Mucosa of rectum (tissue), 2 donors: Measurements from ENCODE around the gene CNTFR.
A peak's percentile ranks its signal among the peaks of the same experiment; 100 is the strongest.

ENCODE experiments used
- H3K27ac ChIP-seq, 2 donors: one replicate each; pipeline ENCODE4 v1.7.0; 2013; ENCODE audit warnings: inconsistent platforms in 2 of 2, low read depth in 2 of 2, low read length in 2 of 2
- H3K27me3 ChIP-seq, 2 donors: one replicate each; pipeline ENCODE4 v1.7.0; 2013; ENCODE audit warnings: low read length in 2 of 2; ENCODE audit not compliant: control insufficient read depth in 2 of 2, insufficient read depth in 2 of 2
- H3K36me3 ChIP-seq, 2 donors: one replicate each; pipeline ENCODE4 v1.7.0; 2013; ENCODE audit warnings: low read length in 2 of 2; ENCODE audit not compliant: control insufficient read depth in 2 of 2, insufficient read depth in 2 of 2
- H3K4me1 ChIP-seq, 2 donors: one replicate each; pipeline ENCODE4 v1.7.0; 2013; ENCODE audit warnings: low read length in 2 of 2, mild to moderate bottlenecking in 1 of 2; ENCODE audit not compliant: control insufficient read depth in 2 of 2, insufficient read depth in 2 of 2
- H3K4me3 ChIP-seq, 2 donors: one replicate each; pipeline ENCODE4 v1.7.0; 2013; ENCODE audit warnings: low read length in 2 of 2
- H3K9ac ChIP-seq, 2 donors: one replicate each; pipeline ENCODE4 v1.7.0; 2013; ENCODE audit warnings: low read length in 2 of 2, low read depth in 1 of 2, mild to moderate bottlenecking in 1 of 2
- H3K9me3 ChIP-seq, 2 donors: one replicate each; pipeline ENCODE4 v1.7.0; 2013; ENCODE audit warnings: low read length in 2 of 2; ENCODE audit not compliant: control insufficient read depth in 2 of 2
- donor health status: healthy.
- donor health status: Normal muscosa, but diverticular disease.

Gene CNTFR

DNA sequence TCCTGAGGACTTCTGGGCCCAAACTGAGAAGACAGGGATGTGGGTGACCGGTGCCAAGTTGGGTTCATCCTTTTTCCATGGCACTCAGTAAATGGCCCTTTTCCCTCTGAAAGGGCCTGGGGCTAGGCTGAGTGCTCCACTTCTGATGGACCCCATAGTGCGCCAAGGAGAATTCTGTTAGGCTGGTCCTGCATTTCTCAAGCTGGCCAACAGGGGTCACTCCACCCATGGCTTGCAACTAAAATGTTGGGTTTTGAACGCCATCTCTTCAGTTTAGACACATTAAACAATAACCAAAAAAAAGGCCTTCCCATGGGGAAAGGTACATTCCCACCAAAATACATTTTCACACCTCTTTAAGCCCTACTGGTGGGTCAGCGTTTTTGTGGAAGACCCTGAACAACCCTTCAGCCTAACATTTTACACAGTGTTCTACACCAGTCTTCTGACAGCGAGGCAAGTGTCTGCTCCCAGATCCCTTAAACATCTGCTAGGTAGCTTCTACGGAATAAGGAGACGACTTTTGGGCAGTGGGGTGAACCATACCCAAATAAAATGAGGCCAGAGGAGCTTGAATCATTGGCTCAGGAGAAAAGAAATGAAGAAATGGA, 27.3 kb downstream of the CNTFR start:
- H3K9me3 ChIP-seq = no peaks in the 10 kb centered on the region
- H3K4me1 ChIP-seq = peaks cover 6 to 11% of the 10 kb centered on the region in 2 donors
- H3K36me3 ChIP-seq = no peaks in the 10 kb centered on the region
- H3K27me3 ChIP-seq = peaks cover 7 to 9% of the 10 kb centered on the region in 2 donors
- no peak overlapping the region for H3K9ac ChIP-seq
- no peak overlapping the region for H3K4me3 ChIP-seq
- H3K27ac ChIP-seq = no peak overlapping the region

DNA sequence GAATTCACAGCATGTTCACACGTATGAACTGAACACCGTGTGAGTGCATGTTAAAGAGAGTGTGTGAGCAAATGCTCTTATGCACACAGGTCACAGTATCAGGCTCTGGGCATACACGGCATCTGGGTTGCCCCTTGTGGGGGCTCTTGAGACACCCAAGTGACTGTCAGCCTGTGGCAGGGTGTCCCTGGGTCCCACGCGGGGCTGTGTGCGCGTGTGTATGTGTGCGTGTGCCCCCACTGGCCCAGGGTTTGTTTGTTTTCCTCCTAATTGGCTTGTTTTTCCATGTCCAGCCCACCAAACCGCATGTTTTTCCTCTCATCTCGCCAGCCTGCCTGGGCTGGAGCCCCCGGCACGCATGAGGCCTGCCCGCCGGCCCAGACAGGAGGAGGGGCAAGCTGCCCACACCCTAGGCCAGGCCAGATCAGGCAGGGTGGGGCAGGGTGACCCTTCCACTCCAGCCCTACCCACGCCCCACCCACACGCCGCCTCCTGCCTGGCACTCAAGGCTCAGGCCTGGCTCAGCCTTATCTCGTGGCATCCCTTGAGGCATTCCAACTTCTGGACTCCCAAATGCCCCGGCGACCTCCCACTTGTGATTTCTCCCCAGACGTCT, 28.8 kb downstream of the CNTFR start:
- no peak overlapping the region for H3K4me3 ChIP-seq
- no peak overlapping the region for H3K9ac ChIP-seq
- peaks cover 7 to 9% of the 10 kb centered on the region in 2 donors for H3K27me3 ChIP-seq

DNA sequence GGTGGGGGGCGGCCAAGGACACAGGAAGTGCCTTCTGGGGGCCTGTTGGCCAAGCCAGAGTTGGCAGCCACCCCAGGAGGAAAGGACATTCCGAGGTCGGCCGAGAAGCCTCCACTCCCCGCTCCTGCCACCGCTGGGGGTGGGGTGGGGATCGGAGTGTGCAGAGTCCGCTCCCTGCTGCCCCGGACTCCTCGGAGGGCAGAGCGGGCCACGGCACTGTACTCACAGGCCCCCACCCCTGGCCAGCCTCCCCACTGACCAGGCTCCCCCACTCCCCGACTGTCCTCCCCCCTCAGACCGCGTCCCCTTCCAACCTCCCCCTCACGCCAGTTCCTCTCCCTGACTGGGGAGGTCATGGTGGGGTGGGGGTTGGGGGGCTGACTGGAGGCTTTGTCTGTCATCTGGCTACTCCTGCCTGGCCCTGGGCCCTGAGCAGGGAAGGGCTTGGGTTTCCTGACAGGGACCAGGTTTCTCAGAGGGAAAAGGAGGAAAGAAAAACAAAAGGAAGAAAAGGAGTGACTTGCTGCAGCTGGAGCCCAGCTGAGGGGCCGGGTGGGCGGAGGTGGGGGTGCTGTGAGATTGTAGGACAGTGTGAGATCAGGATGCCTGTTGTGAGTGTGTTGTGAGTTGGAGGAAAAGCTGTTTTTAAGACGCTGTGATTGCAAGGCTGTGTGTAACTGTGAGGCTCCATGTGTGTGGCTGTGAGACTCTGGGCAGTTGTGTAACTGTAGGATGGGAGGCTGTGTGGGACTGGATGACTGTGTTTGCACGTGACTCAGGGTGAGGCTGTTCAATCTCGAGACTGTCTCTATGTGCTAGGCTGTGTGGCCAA, 29.7 kb downstream of the CNTFR start:
- no peaks in the 10 kb centered on the region for H3K9me3 ChIP-seq
- H3K27me3 ChIP-seq = peaks cover 9% of the 10 kb centered on the region in 2 donors
- H3K9ac ChIP-seq = no peak overlapping the region
- peaks cover 6 to 11% of the 10 kb centered on the region in 2 donors for H3K4me1 ChIP-seq
- peak overlapping the region; percentile 15 to 78 for H3K27ac ChIP-seq
- H3K36me3 ChIP-seq = no peaks in the 10 kb centered on the region
- no peak overlapping the region for H3K4me3 ChIP-seq

More for the DNA sequence above, 28.8 kb downstream of the CNTFR start:
- peaks cover 6 to 11% of the 10 kb centered on the region in 2 donors for H3K4me1 ChIP-seq
- no peaks in the 10 kb centered on the region for H3K36me3 ChIP-seq
- H3K9me3 ChIP-seq = no peaks in the 10 kb centered on the region
- H3K27ac ChIP-seq = peak overlapping the region; percentile 63 to 78

- no peak overlapping the region for H3K4me3 ChIP-seq
- H3K4me1 ChIP-seq = peaks cover 6 to 11% of the 10 kb centered on the region in 2 donors
- H3K27ac ChIP-seq = no peak overlapping the region
- H3K27me3 ChIP-seq = peaks cover 9% of the 10 kb centered on the region in 2 donors
- no peaks in the 10 kb centered on the region for H3K36me3 ChIP-seq
- no peak overlapping the region for H3K9ac ChIP-seq
- no peaks in the 10 kb centered on the region for H3K9me3 ChIP-seq
These were observed 30.5 kb downstream of the CNTFR start for GRCh38 chr9:34558919-34559623.

- Histone ChIP-seq H3K27me3 (peaks cover 9% of the 10 kb centered on the region in 2 donors), H3K9me3 (no peaks in the 10 kb centered on the region), H3K27ac (no peak overlapping the region), H3K9ac (no peak overlapping the region), H3K4me3 (no peak overlapping the region), H3K36me3 (no peaks in the 10 kb centered on the region), H3K4me1 (peaks cover 6 to 11% of the 10 kb centered on the region in 2 donors)
These were observed 31.2 kb downstream of the CNTFR start for GRCh38 chr9:34558364-34558763.

- H3K9me3 ChIP-seq = no peaks in the 10 kb centered on the region
- peaks cover 9% of the 10 kb centered on the region in 2 donors for H3K27me3 ChIP-seq
- no peak overlapping the region for H3K27ac ChIP-seq
- H3K4me1 ChIP-seq = peaks cover 6 to 11% of the 10 kb centered on the region in 2 donors
- no peak overlapping the region for H3K9ac ChIP-seq
- H3K4me3 ChIP-seq = no peak overlapping the region
- no peaks in the 10 kb centered on the region for H3K36me3 ChIP-seq
These were observed 31.9 kb downstream of the CNTFR start for GRCh38 chr9:34557426-34558321.

GRCh38 chr9:34556949-34557348, 32.6 kb downstream of the CNTFR start:
- peaks cover 9% of the 10 kb centered on the region in 2 donors for H3K27me3 ChIP-seq
- H3K9me3 ChIP-seq = no peaks in the 10 kb centered on the region
- H3K4me3 ChIP-seq = no peak overlapping the region
- H3K9ac ChIP-seq = no peak overlapping the region
- no peaks in the 10 kb centered on the region for H3K36me3 ChIP-seq
- H3K27ac ChIP-seq = no peak overlapping the region
- H3K4me1 ChIP-seq = peaks cover 6 to 11% of the 10 kb centered on the region in 2 donors

DNA sequence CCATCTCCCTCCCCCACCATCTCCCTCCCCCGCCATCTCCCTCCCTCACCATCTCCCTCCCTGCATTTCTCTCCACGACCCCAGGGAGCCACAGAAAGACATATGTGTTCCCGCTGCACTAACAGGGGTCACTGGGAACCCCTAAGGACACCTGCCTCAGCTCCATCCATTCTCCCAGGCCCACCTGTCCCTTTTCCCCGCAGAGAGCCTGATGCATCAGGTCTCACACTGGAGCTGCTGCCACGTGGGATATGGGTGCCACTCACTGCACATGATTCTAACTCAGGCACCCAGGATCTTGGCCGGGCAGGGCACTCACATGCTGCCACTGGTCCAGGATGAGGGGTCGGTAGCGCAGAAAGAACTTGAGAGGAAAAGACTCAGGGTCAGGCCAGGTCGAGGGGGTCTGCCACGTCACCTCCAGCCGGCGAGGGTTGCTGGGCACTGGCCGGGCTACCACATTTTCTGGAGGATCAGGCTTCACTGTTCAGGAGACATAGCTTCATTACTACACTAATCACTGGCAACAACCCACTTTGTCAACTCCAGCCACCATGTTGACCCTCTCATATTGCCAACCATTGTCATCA, 33.5 kb downstream of the CNTFR start:
- Histone ChIP-seq H3K4me1 (peaks cover 6 to 11% of the 10 kb centered on the region in 2 donors), H3K27ac (no peak overlapping the region), H3K36me3 (no peaks in the 10 kb centered on the region), H3K9ac (no peak overlapping the region), H3K9me3 (no peaks in the 10 kb centered on the region), H3K27me3 (peaks cover 9% of the 10 kb centered on the region in 2 donors), H3K4me3 (no peak overlapping the region)

- Histone ChIP-seq H3K27ac (no peak overlapping the region), H3K4me1 (peaks cover 2 to 7% of the 10 kb centered on the region in 2 donors), H3K36me3 (no peaks in the 10 kb centered on the region), H3K27me3 (peaks cover 9% of the 10 kb centered on the region in 2 donors), H3K9ac (no peak overlapping the region), H3K4me3 (no peak overlapping the region), H3K9me3 (no peaks in the 10 kb centered on the region)
These were observed 34.0 kb downstream of the CNTFR start for GRCh38 chr9:34555500-34555899.
